HepG2 (cell line): Measurements from ENCODE around the gene ESYT2. TPM values are rescaled to one million over a fixed set of nuclear protein-coding genes. Genes with fewer than 3 reads are reported as not detected.
A peak's percentile ranks its signal among the peaks of the same experiment; 100 is the strongest.

Source experiments
- ATAC-seq: fragments of 200-7000 bp; cut with Tn5 transposase; 3 replicates; pipeline ENCODE4 v1.9.1; 2020; ENCODE audit warnings: mild to moderate bottlenecking, moderate library complexity
- BruUV-seq: library from RNA; stranded (reverse); fragments of 400-500 nt; replicated peaks from 2 replicates; lab custom pipeline; 2021; lab: Mats Ljungman, UMichigan
- CTCF ChIA-PET: fragments of 300-600 bp; formaldehyde crosslinking; extraction: SDS; loops from one replicate; lab custom pipeline; 2021; ENCODE audit warnings: low total read pairs, inconsistent platforms, low intra/inter-chr PET ratio; lab: Yijun Ruan, JAX
- POLR2A ChIA-PET: fragments of 350-600 bp; sonication (Branson Sonifier 250); formaldehyde crosslinking; loops from one replicate; lab custom pipeline; 2020; ENCODE audit warnings: antibody characterized with exemption, inconsistent platforms; lab: Yijun Ruan, JAX
- DNase-seq: peaks from one replicate; pipeline ENCODE4 v3.0.0-alpha.2; 2015; ENCODE audit warnings: low spot score
- FAIRE-seq: peaks from 3 replicates; lab custom pipeline; 2011; peaks lifted over from hg19 to GRCh38; lab: Jason Lieb, UNC
- H2AFZ ChIP-seq: one replicate; pipeline ENCODE4 v1.6.1; 2011; ENCODE audit warnings: low read length, inconsistent platforms
- H3K27ac ChIP-seq: fragments of 300-600 bp; 3 replicates; pipeline ENCODE4 v1.8.0; 2011; ENCODE audit warnings: mixed run types, mild to moderate bottlenecking, mixed read lengths, low read length, inconsistent platforms; ENCODE audit not compliant: insufficient read depth; ENCODE audit errors: extremely low read length
- H3K27me3 ChIP-seq, 2 experiments: fragments of 200-600 bp in 1 of 2; 2 replicates in 1 of 2; 3 replicates in 1 of 2; pipeline versions ENCODE4 v1.6.0 to v1.8.0; 2011; ENCODE audit warnings: low read length in 2 of 2, mild to moderate bottlenecking in 2 of 2, moderate library complexity in 2 of 2, inconsistent platforms in 1 of 2; ENCODE audit not compliant: insufficient read depth in 2 of 2, control insufficient read depth in 1 of 2
- H3K36me3 ChIP-seq, 2 experiments: fragments of 200-600 bp in 1 of 2; replicated peaks in 1 of 2; 2 replicates in 1 of 2; 3 replicates in 1 of 2; pipeline versions ENCODE4 v1.5.1 to v1.8.0; 2011; ENCODE audit warnings: low read length in 2 of 2, inconsistent platforms in 1 of 2; ENCODE audit not compliant: insufficient read depth in 2 of 2, control insufficient read depth in 1 of 2
- H3K4me1 ChIP-seq: 2 replicates; pipeline ENCODE4 v1.5.1; 2012; ENCODE audit warnings: low read length, inconsistent platforms; ENCODE audit not compliant: insufficient read depth
- H3K4me2 ChIP-seq: 2 replicates; pipeline ENCODE4 v1.6.0; 2011; ENCODE audit warnings: low read depth, low read length, inconsistent platforms
- H3K4me3 ChIP-seq, 3 experiments: fragments of 200-600 bp in 1 of 3; sonication (generic), shearing (Covaris generic) in 1 of 3; replicated peaks in 1 of 3; 2 replicates each; pipeline ENCODE4 v1.5.1; 2011 to 2016; ENCODE audit warnings: low read length in 3 of 3, inconsistent platforms in 2 of 3, low read depth in 2 of 3, mild to moderate bottlenecking in 2 of 3, control low read depth in 1 of 3, mixed read lengths in 1 of 3; ENCODE audit not compliant: insufficient read depth in 1 of 3
- H3K79me2 ChIP-seq: one replicate; pipeline ENCODE4 v1.6.1; 2011; ENCODE audit warnings: low read length, inconsistent platforms; ENCODE audit not compliant: insufficient read depth
- H3K9ac ChIP-seq: 2 replicates; pipeline ENCODE4 v1.6.0; 2011; ENCODE audit warnings: mild to moderate bottlenecking, low read depth, low read length, inconsistent platforms; ENCODE audit not compliant: insufficient read depth
- H3K9me3 ChIP-seq: 2 replicates; pipeline ENCODE4 v1.5.1; 2012; ENCODE audit warnings: mild to moderate bottlenecking, low read length
- H4K20me1 ChIP-seq: 2 replicates; pipeline ENCODE4 v1.6.0; 2011; ENCODE audit warnings: inconsistent platforms, mild to moderate bottlenecking, low read length, moderate library complexity; ENCODE audit not compliant: insufficient read depth
- GMEB1 ChIP-seq: sonication (generic); formaldehyde crosslinking; IDR thresholded peaks from 2 replicates; pipeline ENCODE4 v1.5.1; 2020; ENCODE audit warnings: missing genetic modification reagents, mild to moderate bottlenecking, borderline replicate concordance
- STAG1 ChIP-seq: sonication (generic); formaldehyde crosslinking; IDR thresholded peaks from 2 replicates; pipeline ENCODE4 v1.4.0; 2020; ENCODE audit warnings: missing genetic modification reagents
- TP53 ChIP-seq: sonication (generic); formaldehyde crosslinking; conservative IDR thresholded peaks from 2 replicates; pipeline ENCODE4 v1.4.0; 2020; ENCODE audit warnings: missing genetic modification reagents
- ZBTB7B ChIP-seq: sonication (generic); formaldehyde crosslinking; IDR thresholded peaks from 2 replicates; pipeline ENCODE4 v1.4.0; 2020; ENCODE audit warnings: missing genetic modification reagents
- ZSCAN31 ChIP-seq: sonication (generic); formaldehyde crosslinking; IDR thresholded peaks from 2 replicates; pipeline ENCODE4 v1.5.0; 2020; ENCODE audit warnings: low read depth, mild to moderate bottlenecking, missing genetic modification reagents
- ZXDC ChIP-seq: sonication (generic); formaldehyde crosslinking; IDR thresholded peaks from 2 replicates; pipeline ENCODE4 v1.5.0; 2020; ENCODE audit warnings: mild to moderate bottlenecking, missing genetic modification reagents
- WGBS: methylation state at CpG from one replicate; pipeline ENCODE4 v1.1.6; 2017; ENCODE audit warnings: low lambda C conversion rate; 5-methylcytosine and 5-hydroxymethylcytosine counted together
- in situ Hi-C: cut with HindIII; loops from 2 replicates; pipeline ENCODE4 v1.10.0; 2017; ENCODE audit warnings: low pct_unique_long_range_greater_than_20kb; ENCODE audit not compliant: extremely low pct_ligation_motif_present
- intact Hi-C: fragments of 100-400 bp; cut with micrococcal nuclease; formaldehyde crosslinking; loops from one replicate; pipeline ENCODE4 v1.10.0; 2022; ENCODE audit not compliant: unreplicated experiment
- polyA plus RNA-seq, 8 experiments: library from polyadenylated mRNA; depleted of rRNA in 3 of 8; stranded (reverse) in 7 of 8; unstranded in 1 of 8; fragments of >200 nt; fragmentation: Illumina TruSeq in 4 of 8; extraction: Trizol in 4 of 8; gene quantifications; 2 replicates each; pipeline versions ENCODE4 v1.2.1 to v1.2.3, GENCODE V29; 2011 to 2016; ENCODE audit warnings: low read depth in 4 of 8, missing spikeins in 1 of 8, mixed read lengths in 1 of 8; ENCODE audit not compliant: insufficient read depth in 1 of 8
- total RNA-seq, 5 experiments: library from RNA; depleted of rRNA; stranded (reverse); fragments of >200 nt; fragmentation: Illumina TruSeq; extraction: Trizol; gene quantifications; 2 replicates each; pipeline ENCODE4 v1.2.3, GENCODE V29; 2016; ENCODE audit warnings: low read depth in 1 of 5

ESYT2 gene
- total and polyA plus RNA-seq, 2 of the 13 experiments (the other 11 are each of a cell fraction or from before 2014, with no cell fraction given), result 28.5 to 37.3 TPM

GRCh38 chr7:158732494-158733219, 96.7 kb downstream of the ESYT2 start:
- Histone ChIP-seq H4K20me1 (no peaks in the 10 kb centered on the region), H3K4me1 (no peaks in the 10 kb centered on the region), H3K79me2 (no peaks in the 10 kb centered on the region), H3K9ac (no peak overlapping the region), H3K27me3 (no peaks in the 10 kb centered on the region), H3K9me3 (no peaks in the 10 kb centered on the region), H3K36me3 (peaks cover 4 to 28% of the 10 kb centered on the region in 2 experiments; a peak in 4 of 5 replicates), H3K27ac (no peak overlapping the region), H3K4me3 (no peak overlapping the region), H2AFZ (no peak overlapping the region), H3K4me2 (no peak overlapping the region)
- no peak for FAIRE-seq
- ChIA-PET POLR2A (no interaction called here), CTCF (no interaction called here)
- intact Hi-C loops (no loop called here), in situ Hi-C loops (no loop called here)
- no peak for ATAC-seq
- no TSS peak for BruUV-seq
- 95% methylated on average over 10 of the region's 10 CpGs for whole genome bisulfite sequencing
- DNase-seq, result no peak
- TF ChIP-seq STAG1 (CRISPR knock-in tag), result peak; percentile 5; the same call in 1 of the 2 replicates
- TF ChIP-seq TP53 (CRISPR knock-in tag), result no peak
- no peak for TF ChIP-seq ZXDC (CRISPR knock-in tag)
- TF ChIP-seq ZSCAN31 (CRISPR knock-in tag), result no peak
- TF ChIP-seq GMEB1 (CRISPR knock-in tag), result no peak
- TF ChIP-seq ZBTB7B (CRISPR knock-in tag), result no peak
